Suprapubic skin (tissue), 4 donors: ENCODE results near the gene APBB3.

ENCODE experiments used
- EP300 ChIP-seq: sonication (generic); formaldehyde crosslinking; IDR thresholded peaks from one replicate; pipeline ENCODE4 v1.6.1; 2017; ENCODE audit warnings: antibody characterized with exemption
- POLR2A ChIP-seq, 2 donors: fragments of 450-650 bp; IDR thresholded peaks; one replicate each; pipeline ENCODE4 v1.6.1; 2017; ENCODE audit warnings: antibody characterized with exemption in 2 of 2, mild to moderate bottlenecking in 2 of 2, moderate library complexity in 2 of 2
- POLR2AphosphoS5 ChIP-seq, 3 donors: sonication (generic); formaldehyde crosslinking; IDR thresholded peaks; one replicate each; pipeline ENCODE4 v1.6.1; 2017; ENCODE audit warnings: antibody characterized with exemption in 3 of 3
- TF ChIP-seq, protein P1 (sequence below), 2 donors: fragments of 200-600 bp in 1 of 2; fragments of 450-650 bp in 1 of 2; sonication (generic) in 1 of 2; IDR thresholded peaks; one replicate each; pipeline ENCODE4 v1.5.1; 2016 to 2019; ENCODE audit warnings: antibody characterized with exemption in 2 of 2, mild to moderate bottlenecking in 1 of 2, moderate library complexity in 1 of 2

DNA sequence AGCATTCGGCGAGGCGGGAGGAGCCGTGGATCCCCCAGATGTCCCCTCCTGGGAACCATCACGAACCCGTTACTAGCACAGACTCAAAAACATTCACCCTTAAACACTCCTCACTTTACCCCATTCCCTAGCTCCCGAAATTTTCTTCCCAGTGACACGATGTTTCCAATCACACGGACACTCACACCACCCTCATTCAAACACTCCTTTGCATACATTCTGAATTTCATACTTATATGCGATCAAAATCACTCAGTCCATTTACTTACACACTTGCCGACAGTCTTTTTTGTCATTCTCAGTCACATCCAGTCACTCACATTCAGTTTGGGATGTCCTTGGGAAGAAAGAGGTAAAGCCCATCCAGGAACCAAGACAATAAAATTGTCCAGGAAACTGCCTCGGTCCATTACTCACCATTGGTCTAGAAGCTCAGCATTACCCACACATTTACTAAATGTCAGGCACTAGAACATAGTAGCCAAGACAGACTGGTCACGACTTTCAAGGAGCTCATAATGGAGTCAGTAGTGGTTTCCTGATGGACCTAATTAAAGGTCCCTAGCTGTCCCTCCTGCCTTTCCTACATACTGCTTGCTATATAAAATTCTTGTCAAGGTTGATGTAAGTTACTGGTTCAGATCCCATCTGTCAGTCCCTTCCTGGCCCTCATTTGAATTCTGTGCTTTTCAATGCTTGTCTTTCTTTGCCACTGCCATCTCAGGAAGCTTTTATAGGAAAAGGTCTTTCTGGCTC lies 804 bp upstream of the APBB3 start:
- TF ChIP-seq POLR2A (IDR thresholded peaks at IDR 0.05) (no peak), POLR2AphosphoS5 (IDR thresholded peaks at IDR 0.05) (no peak), EP300 (no peak)
- TF ChIP-seq, protein P1, sequence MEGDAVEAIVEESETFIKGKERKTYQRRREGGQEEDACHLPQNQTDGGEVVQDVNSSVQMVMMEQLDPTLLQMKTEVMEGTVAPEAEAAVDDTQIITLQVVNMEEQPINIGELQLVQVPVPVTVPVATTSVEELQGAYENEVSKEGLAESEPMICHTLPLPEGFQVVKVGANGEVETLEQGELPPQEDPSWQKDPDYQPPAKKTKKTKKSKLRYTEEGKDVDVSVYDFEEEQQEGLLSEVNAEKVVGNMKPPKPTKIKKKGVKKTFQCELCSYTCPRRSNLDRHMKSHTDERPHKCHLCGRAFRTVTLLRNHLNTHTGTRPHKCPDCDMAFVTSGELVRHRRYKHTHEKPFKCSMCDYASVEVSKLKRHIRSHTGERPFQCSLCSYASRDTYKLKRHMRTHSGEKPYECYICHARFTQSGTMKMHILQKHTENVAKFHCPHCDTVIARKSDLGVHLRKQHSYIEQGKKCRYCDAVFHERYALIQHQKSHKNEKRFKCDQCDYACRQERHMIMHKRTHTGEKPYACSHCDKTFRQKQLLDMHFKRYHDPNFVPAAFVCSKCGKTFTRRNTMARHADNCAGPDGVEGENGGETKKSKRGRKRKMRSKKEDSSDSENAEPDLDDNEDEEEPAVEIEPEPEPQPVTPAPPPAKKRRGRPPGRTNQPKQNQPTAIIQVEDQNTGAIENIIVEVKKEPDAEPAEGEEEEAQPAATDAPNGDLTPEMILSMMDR (IDR thresholded peaks at IDR 0.05), result no peak
